Progenitor cell of endocrine pancreas (in vitro differentiated cells): Measurements from ENCODE around the gene MTFMT. TPM values are rescaled to one million over a fixed set of nuclear protein-coding genes. Genes with fewer than 3 reads are reported as not detected.

Experiments used
- DNase-seq: peaks from one replicate; pipeline ENCODE4 v3.0.0; 2021; ENCODE audit warnings: low spot score; ENCODE audit not compliant: unreplicated experiment
- H3K27ac Mint-ChIP-seq: 2 replicates; pipeline ENCODE4 v1.8.0; 2021; ENCODE audit warnings: mild to moderate bottlenecking, moderate library complexity, mixed read lengths
- H3K27me3 Mint-ChIP-seq: 2 replicates; pipeline ENCODE4 v1.8.0; 2021; ENCODE audit warnings: mixed read lengths
- H3K36me3 Mint-ChIP-seq: 2 replicates; pipeline ENCODE4 v1.8.0; 2022; ENCODE audit warnings: mixed read lengths; ENCODE audit not compliant: insufficient read depth
- H3K4me1 Mint-ChIP-seq: 2 replicates; pipeline ENCODE4 v1.8.0; 2021; ENCODE audit warnings: low read depth, mixed read lengths
- H3K4me3 Mint-ChIP-seq: 2 replicates; pipeline ENCODE4 v1.8.0; 2021; ENCODE audit warnings: low read depth, mild to moderate bottlenecking, moderate library complexity, mixed read lengths
- H3K9me3 Mint-ChIP-seq: 2 replicates; pipeline ENCODE4 v1.8.0; 2021; ENCODE audit warnings: low read depth, mixed read lengths
- total RNA-seq: library from RNA; stranded (reverse); gene quantifications from 2 replicates; pipeline ENCODE4 v1.2.1, GENCODE V29; 2021
- TF ChIP-seq, protein P1 (sequence below): fragments of 200-600 bp; sonication (generic); IDR thresholded peaks from one replicate; pipeline ENCODE4 v1.5.0; 2021; ENCODE audit warnings: antibody characterized with exemption, mild to moderate bottlenecking; ENCODE audit not compliant: unreplicated experiment

MTFMT gene
- total RNA-seq, 1 donor from 2014 or later: 19.4 TPM

DNA sequence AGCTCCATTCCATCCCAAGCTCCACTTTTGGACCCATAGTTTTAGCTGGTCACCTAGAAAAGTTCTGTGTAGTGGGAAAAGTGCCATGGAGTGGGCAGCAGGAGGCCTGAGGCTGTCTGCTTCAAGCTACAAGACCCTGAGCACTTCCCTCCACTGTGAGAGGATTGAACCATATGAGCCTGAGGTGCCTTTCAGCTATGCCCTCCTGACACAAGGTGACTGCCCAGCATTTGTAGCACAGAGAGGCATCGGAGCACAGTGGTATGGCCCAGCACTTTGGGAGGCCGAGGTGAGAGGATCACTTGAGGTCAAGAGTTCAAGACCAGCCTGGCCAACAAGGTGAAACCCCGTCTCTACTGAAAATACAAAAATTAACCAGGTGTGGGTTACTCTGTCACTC, 43.2 kb upstream of the MTFMT start:
- H3K4me3 Mint-ChIP-seq: no peak overlapping the region
- peaks cover 2% of the 10 kb centered on the region for H3K4me1 Mint-ChIP-seq
- peaks cover 5% of the 10 kb centered on the region for H3K9me3 Mint-ChIP-seq
- H3K27ac Mint-ChIP-seq: no peak overlapping the region
- H3K27me3 Mint-ChIP-seq: peaks cover 29% of the 10 kb centered on the region
- TF ChIP-seq, protein P1, sequence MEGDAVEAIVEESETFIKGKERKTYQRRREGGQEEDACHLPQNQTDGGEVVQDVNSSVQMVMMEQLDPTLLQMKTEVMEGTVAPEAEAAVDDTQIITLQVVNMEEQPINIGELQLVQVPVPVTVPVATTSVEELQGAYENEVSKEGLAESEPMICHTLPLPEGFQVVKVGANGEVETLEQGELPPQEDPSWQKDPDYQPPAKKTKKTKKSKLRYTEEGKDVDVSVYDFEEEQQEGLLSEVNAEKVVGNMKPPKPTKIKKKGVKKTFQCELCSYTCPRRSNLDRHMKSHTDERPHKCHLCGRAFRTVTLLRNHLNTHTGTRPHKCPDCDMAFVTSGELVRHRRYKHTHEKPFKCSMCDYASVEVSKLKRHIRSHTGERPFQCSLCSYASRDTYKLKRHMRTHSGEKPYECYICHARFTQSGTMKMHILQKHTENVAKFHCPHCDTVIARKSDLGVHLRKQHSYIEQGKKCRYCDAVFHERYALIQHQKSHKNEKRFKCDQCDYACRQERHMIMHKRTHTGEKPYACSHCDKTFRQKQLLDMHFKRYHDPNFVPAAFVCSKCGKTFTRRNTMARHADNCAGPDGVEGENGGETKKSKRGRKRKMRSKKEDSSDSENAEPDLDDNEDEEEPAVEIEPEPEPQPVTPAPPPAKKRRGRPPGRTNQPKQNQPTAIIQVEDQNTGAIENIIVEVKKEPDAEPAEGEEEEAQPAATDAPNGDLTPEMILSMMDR: no peak
- H3K36me3 Mint-ChIP-seq: no peaks in the 10 kb centered on the region
- DNase-seq: no peak

DNA sequence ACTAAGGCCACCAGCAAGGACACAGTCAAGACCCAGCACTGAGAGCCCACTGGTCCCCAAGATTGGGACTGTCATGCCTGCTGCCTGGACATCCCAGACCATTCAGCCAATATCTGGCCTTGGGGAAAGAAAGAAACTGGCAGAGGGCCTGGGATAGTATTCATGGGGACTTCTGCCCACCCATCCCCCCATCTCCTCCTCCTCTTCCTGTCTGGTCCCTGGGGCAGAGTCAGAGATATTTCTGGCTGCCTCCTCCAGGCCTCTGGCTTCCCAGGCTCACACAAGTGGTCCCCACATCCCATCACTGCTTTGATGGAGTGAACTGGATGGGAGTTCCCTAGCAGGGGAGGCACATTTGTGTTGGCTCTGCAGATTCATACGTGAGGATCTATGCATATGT, 42.6 kb upstream of the MTFMT start:
- peaks cover 5% of the 10 kb centered on the region for H3K9me3 Mint-ChIP-seq
- TF ChIP-seq, protein P1: no peak
- DNase-seq: no peak
- peaks cover 4% of the 10 kb centered on the region for H3K4me1 Mint-ChIP-seq
- no peak overlapping the region for H3K27ac Mint-ChIP-seq
- no peaks in the 10 kb centered on the region for H3K36me3 Mint-ChIP-seq
- no peak overlapping the region for H3K4me3 Mint-ChIP-seq
- peaks cover 32% of the 10 kb centered on the region for H3K27me3 Mint-ChIP-seq

DNA sequence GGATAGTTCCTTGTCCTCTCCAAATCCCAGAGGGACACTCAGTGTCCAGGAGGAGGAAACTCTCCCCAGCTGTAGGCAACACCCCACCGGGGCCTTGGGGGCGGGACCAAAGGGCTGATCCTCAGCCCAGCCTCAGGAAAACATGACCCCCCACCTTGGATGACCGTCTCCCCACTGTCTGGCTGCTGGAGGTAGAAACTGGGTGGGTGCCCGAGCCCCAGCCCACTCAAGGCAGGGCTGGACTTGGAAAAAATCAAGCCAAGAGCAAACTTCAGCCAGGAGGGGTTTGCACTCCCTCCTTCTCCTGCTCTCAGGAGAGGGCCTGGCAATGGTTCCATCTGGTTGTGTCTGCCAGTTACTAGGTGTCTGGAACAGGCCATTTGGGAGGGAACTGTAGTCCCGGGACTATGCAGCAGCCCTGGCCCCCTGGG, 42.0 kb upstream of the MTFMT start:
- Mint-ChIP-seq H3K36me3 (no peaks in the 10 kb centered on the region), H3K4me1 (peaks cover 4% of the 10 kb centered on the region), H3K9me3 (peaks cover 4% of the 10 kb centered on the region), H3K4me3 (no peak overlapping the region), H3K27me3 (peaks cover 35% of the 10 kb centered on the region), H3K27ac (no peak overlapping the region)
- DNase-seq: no peak
- TF ChIP-seq, protein P1: no peak

DNA sequence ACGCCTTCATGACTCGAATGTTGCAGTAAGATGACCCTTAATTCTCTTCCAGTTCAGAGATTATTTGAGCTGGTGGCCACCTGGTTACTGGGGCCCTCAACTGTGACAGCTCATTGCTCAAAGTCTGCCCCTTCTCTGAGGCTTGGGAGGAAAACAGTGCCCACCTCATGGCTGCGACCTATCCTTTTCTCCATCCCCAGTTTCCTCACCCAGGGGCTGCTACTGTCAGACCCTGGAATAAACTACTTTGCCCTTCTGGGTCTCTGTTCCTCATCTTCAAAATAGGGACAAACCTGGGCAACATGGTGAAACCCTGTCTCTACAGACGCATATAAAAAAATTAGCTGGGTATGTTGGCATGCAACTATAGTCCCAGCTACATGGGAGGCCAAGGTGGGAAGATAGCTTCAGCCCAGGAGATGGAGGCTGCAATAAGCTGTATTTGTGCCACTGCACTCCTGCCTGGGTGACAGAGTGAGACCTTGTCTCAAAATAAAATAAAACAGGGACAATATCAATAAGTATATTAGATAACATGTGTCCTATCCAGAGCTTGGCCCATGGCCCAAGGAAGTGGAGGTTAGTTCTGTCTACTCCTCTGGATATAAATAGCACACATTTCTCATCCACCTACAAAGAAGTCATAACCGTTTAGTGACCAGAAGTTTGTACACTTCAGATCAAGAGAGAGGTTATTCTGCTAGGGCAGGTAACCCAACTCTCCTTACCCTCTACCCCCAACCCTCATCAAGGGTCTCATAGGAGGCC, 40.5 kb upstream of the MTFMT start:
- Mint-ChIP-seq H3K27me3 (peaks cover 42% of the 10 kb centered on the region), H3K36me3 (no peaks in the 10 kb centered on the region), H3K4me1 (peaks cover 4% of the 10 kb centered on the region), H3K4me3 (no peak overlapping the region), H3K9me3 (no peaks in the 10 kb centered on the region), H3K27ac (no peak overlapping the region)
- DNase-seq: no peak
- TF ChIP-seq, protein P1: no peak

DNA sequence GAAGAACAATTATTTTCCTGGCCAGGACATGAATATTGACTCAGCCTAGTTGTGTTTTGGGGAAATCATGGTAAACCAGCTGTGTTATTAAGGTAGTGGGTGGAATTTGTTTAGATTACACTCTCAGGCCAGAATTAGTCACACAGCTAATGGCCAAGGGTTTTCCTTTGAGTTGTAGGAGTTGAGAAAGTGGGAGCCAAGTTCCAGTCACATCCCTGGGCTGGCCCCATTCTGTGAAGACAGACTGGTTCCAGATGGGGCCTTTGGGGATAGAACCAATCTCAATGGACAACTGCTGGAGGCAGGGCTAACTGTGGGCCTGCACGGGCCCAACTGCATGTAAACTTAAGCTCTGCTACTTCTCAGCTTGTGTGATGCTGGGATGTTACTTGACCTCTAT, 39.7 kb upstream of the MTFMT start:
- H3K4me1 Mint-ChIP-seq: peaks cover 4% of the 10 kb centered on the region
- H3K27ac Mint-ChIP-seq: no peak overlapping the region
- TF ChIP-seq, protein P1: no peak
- H3K36me3 Mint-ChIP-seq: no peaks in the 10 kb centered on the region
- H3K27me3 Mint-ChIP-seq: peaks cover 42% of the 10 kb centered on the region
- no peak for DNase-seq
- H3K4me3 Mint-ChIP-seq: no peak overlapping the region
- H3K9me3 Mint-ChIP-seq: no peaks in the 10 kb centered on the region
